HG03439 (cell line): ENCODE measurements around the gene PLXNB3.

Source experiments
- ATAC-seq: cut with Tn5 transposase; IDR thresholded peaks from one replicate; pipeline ENCODE4 v1.9.1; 2021; ENCODE audit warnings: mild to moderate bottlenecking, moderate library complexity; ENCODE audit not compliant: unreplicated experiment

The PLXNB3 gene

DNA sequence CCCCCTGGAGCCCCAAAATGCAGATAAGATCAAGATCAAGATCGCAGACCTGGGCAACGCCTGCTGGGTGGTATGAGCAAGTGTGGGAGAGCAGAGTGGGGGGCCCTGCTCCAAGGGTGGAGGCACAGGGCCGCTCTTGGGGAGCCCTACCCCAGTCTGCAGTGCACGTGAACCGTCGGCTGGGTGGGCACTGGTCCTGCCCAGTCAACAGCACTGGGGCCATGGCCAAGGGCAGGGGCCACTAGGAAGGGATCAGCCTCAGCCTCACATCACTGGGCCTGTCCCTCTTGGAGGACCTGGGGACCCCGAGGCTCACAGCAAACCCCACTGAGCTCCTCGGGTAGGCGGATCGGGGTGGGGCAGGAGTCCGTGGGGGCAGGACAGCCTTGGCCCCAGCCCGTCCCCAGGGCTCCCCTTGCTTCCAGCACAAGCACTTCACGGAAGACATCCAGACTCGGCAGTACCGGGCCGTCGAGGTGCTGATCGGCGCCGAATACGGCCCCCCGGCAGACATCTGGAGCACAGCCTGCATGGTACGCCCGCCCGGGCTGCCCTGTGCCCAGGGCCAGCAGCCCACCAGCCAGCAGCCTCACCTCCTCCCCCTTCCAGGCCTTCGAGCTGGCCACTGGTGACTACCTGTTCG, 20.4 kb downstream of the PLXNB3 start:
- ATAC-seq = no peak

DNA sequence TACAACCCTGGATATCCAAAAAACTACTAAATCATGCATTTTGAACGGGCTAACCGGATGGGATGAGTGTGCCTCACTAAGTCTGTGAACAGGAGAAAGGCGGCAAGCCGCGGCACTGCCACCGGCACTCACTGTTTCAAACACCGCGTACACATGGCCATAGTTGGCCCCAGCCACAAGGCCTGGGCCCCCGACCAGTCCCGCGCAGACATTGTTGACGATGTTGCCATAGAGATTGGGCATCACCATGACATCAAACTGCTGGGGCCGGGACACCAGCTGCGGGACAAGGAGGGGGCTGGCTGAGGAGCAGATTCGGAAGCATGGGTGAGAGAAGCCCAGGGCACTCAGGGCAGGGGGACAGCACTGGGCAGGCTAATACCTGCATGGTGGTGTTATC, 22.6 kb downstream of the PLXNB3 start:
- ATAC-seq = no peak

DNA sequence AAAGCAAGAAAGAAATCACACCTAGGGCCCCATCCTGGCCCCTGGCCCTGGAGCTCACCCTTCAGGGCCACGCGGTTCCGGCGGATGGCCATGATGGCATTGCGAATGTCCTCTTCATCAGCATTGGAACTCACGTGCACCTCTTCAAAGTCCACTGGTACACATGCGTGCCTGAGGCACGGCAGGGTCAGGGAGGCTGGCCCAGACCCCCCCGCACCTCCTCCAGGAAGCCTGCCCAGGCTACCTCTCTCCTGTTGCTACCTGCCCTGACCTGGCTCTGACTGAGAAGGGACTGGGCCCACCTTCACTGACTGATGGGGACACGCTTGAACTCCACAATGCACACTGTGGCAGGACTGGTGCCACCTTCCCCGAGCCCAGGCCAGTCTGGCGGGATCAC, 25.6 kb downstream of the PLXNB3 start:
- ATAC-seq = no peak

DNA sequence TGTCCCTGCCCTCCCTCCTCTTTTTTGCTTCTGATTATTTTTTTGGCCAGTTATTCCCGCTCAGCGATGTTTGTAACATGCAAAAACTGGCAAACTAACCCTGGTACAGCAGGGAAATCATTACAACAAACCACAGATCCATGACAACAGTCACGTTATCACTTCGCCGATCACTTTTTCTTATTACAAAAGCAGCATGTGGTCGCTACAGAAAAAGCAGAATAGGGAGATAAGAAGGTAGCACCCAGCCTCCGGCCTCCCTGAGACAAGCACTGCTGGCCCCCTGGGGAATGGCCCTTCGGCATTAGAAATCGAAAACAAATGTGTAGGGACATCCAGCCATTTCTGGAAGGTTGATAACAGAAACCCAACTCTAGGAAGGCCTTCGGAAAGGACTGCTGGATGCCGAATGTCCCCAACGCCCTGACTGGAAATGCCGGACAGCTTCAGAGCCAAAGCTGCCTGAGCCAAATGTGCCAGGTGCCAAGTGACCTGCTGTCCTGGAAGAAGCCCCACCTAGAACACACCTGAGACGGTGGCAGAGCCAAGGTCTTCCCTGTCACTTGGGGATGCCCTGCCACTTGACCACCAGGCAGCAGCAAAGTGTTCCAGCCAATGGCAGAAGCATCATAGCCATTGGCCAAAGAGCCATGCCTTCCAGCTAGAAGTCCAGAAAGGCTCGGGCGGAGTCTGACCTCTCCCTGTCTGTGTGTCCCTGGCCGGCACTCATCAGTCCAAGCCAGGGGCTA, 27.2 kb downstream of the PLXNB3 start:
- no peak for ATAC-seq

DNA sequence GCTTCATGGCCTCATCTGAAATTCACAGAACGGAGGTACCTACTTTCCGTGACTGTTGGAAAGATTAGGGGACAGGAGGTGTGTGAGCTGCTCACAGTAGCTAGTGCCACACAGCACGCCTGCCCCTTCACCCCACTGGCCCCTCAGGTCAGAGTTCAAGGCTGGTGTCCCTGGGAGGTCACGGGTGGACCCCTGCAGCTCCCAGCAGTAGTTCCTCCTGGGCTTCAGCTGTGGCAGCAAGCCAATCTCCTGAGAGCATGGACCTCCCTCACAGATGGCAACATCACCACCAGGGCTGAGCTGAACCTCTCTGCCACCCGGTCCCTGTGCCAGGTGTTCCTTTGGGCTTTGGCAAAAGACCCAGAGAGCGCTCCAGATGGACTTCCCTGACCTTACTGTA, 28.3 kb downstream of the PLXNB3 start:
- ATAC-seq = no peak

DNA sequence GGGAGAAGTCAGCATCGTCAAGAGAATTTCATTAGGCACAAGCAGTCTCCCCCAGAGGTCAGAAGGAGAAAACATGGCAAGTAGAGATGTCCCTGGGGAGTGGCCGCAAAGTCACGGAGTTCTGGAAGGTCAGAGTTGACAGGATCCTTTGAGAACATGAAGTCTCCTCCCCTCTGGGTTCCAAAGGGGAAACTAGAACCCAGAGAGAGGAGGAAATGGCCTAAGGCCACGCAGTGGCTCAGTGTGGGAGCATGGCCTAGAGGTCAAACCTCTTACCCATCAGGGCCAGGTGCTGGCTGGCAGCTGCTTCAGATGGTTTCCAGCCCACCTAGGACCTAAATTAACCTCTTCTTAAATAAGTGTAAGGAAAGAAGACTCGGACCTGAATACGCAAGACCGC, 29.2 kb downstream of the PLXNB3 start:
- no peak for ATAC-seq

DNA sequence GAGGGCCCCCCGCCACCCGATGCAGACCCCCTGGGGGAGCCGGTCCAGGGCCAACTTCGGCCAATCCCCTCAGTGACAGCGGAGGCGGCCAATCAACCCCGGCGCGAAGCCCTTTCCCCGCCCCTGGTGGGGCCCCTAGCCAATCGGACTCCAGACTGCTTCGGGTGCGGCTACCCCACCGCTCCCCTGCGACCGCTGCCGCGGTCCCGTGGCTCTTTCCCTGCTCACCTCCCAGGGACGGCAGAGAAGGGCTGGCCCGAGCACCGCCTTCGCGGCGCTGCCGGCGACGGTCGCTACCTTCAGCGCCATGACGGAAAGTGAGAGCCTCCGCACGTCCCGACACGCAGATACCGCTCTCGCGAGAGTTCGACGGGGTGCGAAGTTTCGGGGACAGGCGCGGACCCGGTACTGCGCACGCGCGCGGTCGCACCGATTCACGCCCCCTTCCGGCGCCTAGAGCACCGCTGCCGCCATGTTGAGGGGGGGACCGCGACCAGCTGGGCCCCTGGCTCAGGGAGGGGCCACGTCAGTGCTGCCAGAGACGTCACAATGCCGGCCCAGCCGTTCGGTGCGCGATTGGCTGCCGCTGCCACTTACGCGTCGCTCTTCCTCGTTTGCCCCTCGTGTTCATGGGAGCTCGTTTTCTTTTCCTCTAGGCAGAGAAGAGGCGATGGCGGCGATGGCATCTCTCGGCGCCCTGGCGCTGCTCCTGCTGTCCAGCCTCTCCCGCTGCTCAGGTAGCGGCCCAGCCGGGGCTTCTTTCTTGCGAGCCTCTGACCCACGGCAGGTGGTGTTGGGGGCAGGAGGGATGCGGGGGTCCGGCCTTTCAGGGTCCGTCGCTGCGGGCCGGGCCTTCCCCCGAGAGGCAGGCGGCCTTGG, 30.2 kb downstream of the PLXNB3 start, which contains the start of the genes IDH3G and SSR4:
Gene IDH3G (minus strand): TSS at position 358 of the 879 bp plus-strand sequence. CDS start 49 bp downstream, at position 309.
Gene SSR4 (plus strand): TSS at position 651 of the 879 bp plus-strand sequence. CDS start 20 bp downstream, at position 671.
- ATAC-seq = peak; percentile 91

DNA sequence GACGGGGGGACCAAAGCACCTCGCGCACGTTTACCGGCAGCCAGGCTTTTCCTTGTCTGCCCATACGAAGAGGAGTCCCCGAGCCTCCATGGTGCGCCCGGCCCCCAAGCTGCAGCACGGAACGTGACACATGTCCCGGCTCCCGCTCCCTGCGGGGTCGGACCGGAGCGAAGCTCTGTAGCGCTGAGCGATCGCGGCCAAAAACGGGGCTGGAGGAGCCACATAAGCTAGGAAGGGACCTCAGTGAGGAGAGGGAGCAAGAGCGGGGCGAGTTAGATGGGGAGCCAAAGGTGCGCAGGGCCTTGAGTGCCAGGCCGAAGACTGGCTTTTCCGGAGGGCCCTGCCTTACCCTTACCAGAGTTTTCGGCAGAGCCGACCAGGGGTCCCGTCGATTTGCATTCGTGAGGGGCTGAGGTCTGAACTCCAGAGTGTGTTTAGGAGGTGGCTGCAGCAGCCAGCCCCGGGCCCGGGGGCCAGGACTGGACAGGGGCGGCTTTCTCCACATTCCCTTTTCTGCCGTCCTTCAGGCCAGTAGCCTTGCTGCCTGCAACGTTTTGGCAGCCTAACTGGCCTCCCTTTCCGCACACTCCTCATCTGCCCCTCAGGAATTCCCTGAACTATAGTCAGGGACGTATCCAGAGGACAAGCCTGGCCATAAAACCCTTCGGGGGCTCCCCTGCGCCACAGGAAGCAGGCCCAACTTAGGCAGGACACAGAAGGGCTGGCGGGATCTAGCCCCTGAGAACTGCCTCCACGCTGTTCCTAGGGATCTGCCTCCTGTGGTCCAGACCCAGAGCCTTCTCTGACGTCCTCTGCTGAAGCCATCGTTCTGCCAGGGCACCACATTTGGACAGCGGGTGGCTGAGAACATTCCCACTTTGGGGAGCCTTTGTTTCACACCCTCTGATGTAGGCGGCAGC, 31.1 kb downstream of the PLXNB3 start:
- ATAC-seq = no peak

DNA sequence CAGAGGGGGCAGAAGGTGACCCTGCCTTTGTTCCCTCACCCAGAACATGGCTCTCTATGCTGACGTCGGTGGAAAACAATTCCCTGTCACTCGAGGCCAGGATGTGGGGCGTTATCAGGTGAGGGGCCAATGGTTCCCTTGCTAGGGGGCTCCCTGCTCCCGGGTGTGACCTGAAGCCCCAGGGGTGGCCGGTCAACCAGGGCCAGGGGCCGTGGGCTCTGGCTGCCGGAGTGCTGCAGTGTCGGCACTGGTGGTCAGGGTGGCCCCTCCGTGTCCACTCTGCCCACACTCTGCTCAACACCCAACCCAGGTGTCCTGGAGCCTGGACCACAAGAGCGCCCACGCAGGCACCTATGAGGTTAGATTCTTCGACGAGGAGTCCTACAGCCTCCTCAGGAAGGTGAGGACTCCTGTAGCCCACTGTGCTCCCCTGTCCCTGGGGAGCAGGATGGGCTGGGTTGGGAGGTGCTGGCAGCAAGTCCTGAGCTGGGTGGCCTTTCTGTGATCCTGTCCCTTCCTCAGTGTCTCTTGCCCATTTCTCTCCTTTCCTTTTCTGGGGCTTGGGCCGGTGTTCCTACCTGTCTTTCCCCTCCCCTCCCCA, 33.5 kb downstream of the PLXNB3 start:
- ATAC-seq = no peak

DNA sequence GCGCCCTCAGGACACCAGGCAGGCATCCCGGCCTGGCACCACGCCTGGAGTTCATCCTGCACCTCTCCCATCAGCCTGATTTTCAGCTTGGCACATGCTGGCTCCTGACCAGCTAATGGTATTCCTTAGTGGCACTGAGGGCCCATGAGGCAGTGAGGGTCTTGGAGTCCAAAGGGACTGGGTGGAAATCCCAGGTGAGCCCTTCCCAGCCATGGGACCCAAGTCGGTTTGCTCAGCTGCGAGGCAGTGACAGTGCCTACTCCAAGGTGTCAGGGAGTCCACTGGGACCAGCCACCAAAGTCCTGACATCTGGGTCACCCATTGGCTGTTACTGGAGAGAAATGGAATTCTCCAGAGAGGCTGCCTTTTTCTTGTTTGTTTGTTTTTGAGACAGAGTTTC, 35.3 kb downstream of the PLXNB3 start:
- ATAC-seq = no peak

DNA sequence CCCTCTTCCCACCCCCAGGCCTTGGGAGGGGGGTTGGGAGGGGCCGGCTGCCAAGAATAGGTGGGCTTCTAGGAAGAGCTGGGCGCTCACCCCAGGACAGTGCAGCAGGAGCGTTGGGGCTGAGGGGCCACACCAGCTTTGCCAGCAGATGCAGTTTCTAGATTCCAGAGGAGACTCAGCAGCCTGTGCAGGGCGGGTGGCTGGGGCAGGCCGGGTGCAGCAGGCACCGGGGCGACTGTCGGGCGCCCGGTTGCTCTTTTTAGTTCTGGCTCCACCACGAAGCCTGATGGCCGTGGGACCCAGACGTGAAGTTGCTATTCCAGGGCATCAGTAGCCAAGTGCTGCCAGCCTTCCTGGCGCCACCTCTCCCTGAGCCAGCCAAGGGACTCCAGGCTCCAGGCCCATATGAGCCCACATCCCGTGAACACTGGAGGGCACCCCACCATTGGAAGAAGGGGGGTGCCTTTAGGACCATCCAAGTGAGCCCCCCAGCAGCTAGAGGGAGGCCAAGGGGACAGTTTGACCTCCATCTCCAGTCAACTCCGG, 36.2 kb downstream of the PLXNB3 start:
- no peak for ATAC-seq

DNA sequence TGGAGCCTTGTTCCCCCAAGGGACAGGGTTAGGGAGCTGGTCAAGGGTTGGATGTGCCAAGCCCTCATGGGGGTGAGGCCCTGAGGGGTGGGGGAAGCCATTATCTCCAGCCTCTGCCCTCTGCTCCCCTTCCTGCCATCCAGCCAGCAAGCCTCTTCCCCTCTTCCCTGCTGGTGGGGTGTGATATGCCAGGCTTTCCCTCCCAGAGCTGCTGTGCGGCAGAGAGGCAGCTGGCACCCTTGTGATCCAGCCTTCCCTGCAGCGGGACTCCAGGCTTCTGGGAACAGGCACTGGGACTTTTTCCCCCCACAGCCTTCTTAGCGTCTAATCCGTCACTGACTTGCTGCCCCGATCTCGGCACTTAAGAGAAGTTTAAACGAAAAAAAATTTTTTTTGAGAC, 36.7 kb downstream of the PLXNB3 start:
- no peak for ATAC-seq

DNA sequence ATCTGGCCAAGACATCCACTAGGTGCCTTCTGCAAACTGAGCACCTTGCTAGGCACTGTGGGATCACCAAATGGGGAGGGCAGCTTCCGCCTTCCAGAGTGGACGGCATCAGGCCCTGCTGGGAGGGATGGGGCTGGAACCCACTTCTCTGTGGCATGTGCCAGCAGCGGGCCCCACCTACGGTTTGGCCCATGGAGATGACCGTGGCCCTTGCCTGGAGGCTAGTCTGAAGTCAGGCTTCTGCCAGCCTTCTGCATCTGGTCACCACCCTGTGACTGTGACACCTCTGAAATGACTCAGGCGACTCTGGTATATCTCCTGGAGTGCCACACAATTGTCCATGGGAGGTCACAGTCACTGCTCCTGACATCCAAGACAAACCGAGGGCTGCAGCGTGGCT, 37.6 kb downstream of the PLXNB3 start:
- no peak for ATAC-seq

DNA sequence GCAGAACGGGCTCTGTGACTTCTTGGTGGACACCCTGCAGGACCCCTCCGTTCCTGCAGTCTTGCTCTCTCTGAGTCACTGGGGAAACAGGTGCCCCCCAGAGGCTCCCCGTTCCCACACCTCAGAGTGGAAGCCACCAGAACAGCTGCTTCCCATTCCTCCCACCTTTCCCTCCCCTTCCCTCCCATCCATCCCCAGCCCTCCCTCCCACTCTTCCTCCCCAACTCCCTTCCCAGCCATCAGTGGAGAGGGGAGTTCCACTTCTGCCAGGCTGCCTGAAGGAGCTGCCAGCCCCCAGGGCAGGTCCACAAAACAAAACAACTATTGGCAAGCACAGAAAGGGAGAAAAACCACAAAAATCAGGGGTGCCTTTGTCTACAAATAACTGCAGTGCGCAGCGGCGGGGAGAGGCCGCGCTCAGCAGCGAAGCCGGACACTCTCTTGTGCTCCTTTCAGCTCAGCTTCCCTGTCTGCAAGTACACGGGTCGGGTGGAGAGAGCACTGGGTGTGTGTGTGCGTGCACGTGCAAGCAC, 38.5 kb downstream of the PLXNB3 start:
- ATAC-seq = no peak

DNA sequence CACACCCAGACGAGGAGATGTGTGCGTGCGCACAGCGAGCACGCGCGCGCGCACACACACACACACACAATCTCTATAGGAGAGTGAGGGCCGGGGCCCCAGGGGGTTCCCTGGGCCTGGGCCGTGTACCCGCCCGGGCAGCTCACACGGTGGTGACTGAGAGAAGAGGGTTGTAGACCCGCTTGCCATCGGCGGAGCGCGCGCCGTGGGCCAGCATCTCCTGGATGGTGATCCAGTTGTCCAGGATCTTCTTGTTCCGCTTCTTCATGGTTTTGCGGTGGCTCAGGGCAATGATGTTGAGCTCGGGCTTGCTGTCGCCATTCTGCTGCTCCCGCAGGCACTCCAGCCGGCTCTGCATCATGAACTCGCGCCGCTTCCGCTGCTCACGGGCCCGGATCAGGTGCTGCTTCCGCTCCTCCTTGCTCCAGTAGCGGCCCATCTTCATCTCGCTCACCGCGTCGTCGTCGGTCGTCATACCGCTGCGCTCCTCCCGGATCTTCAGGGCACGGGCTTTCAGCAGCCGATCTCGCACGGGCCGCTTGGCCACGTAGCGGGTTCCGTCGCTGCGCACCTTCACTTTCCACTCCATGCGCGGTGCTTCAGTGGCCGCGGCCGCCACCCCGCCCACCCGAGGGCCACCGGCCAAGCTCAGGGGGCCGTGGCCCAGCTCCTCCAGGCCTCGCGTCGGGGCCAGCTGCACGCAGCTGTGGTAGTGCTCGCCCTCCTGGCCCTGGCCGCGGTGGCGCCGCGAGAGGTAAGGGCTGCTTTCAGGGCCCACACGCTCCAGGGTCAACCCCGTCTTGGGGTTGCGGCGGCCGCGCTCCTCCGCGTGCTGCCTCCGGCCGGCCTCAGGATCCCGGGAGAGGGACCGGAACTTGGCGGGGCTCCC, 39.4 kb downstream of the PLXNB3 start:
- ATAC-seq = no peak

DNA sequence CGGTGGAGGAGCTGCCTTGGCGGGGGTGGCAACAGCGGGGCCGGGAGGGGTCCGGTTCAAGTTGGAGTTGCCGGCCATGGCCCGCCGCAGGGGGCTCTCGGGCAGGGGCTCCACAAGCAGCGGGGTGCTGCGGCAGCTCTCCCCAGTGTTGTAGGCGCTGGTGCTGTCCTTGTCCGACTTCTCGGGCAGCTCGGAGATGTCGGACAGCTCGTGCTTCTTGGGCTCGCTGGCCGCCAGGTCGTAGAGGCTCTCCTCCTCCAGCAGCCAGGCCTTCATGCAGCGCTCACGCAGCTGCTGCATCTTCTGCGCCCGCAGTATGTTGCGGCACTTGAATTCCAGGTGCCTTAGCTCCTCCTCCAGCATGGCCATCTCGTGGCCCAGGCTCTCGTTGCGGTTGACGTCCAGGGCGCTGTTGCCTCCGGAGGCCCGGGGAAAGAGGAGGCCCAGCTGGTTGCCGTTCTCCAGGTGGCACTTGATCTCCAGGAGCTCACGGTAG, 40.1 kb downstream of the PLXNB3 start:
- no peak for ATAC-seq

DNA sequence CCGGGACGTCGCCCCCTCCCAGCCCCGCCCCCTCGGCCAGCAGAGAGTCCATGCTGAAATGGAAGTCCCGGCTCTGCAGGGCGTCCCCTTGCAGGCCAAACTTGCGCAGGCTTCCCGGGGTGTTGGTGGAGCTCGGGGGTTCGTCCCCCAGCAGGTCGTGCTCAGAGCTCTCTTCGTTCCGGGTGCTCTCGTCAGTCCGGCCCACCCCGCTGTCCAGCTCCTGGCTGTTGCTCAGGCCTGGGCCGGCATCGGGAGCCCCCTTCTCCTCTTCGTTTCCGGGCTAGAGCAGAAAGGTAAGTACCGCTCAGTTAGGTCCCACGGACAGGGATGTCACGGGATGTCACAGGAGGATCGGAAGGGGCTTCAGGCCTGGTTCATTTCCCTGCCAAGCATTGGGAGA, 40.6 kb downstream of the PLXNB3 start:
- ATAC-seq = no peak

DNA sequence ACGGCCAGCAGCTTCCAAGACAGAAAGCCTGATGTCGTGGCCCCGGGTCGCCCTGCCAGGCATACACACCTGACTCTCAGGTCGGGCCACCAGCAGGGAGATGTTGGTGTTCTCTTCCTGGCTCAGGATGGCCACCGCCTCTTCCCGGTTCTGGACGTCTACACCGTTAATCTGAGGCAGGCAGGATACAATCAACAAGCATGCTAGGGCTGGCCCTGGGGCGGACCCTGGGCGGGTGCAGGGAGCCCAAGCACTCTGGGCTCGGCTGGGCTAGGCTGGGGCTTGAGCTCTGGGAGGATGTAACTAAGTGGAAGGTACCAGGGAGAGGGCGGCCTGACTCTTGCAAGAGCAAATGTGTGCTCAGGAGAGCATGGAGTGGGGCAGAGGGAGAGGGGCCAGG, 41.4 kb downstream of the PLXNB3 start:
- ATAC-seq = no peak
